GM12878 (cell line): Measurements from ENCODE around the gene COL16A1. TPM values are rescaled to one million over a fixed set of nuclear protein-coding genes. Genes with fewer than 3 reads are reported as not detected.

Experiments used
- ATAC-seq: fragments of 200-7000 bp; cut with Tn5 transposase; 3 replicates; pipeline ENCODE4 v1.9.1; 2020; ENCODE audit warnings: mild to moderate bottlenecking, moderate library complexity
- BruUV-seq: library from RNA; stranded (reverse); fragments of 400-500 nt; replicated peaks from 2 replicates; lab custom pipeline; 2021; lab: Mats Ljungman, UMichigan
- CTCF ChIA-PET: fragments of 300-600 bp; sonication (Branson Sonifier 250); formaldehyde crosslinking; extraction: SDS; loops from one replicate; lab custom pipeline; 2021; ENCODE audit warnings: inconsistent platforms; lab: Yijun Ruan, JAX
- POLR2A ChIA-PET: fragments of 350-600 bp; formaldehyde crosslinking; extraction: SDS; loops from one replicate; lab custom pipeline; 2021; ENCODE audit warnings: inconsistent platforms; lab: Charles Lee
- RAD21 ChIA-PET: fragments of 300-600 bp; sonication (Branson Sonifier 250); formaldehyde crosslinking; loops from one replicate; lab custom pipeline; 2023; ENCODE audit warnings: antibody characterized with exemption; ENCODE audit not compliant: unreplicated experiment; lab: Charles Lee
- SMC1A ChIA-PET: fragments of 300-600 bp; sonication (Branson Sonifier 250); formaldehyde crosslinking; loops from one replicate; lab custom pipeline; 2023; ENCODE audit not compliant: unreplicated experiment, uncharacterized antibody; lab: Charles Lee
- DNase-seq: peaks from one replicate; pipeline ENCODE4 v3.0.0-alpha.2; 2011; ENCODE audit warnings: low read depth, low spot score
- FAIRE-seq: peaks from 3 replicates; lab custom pipeline; 2011; peaks lifted over from hg19 to GRCh38; lab: Jason Lieb, UNC
- H2AFZ ChIP-seq: 2 replicates; pipeline ENCODE4 v1.6.0; 2011; ENCODE audit warnings: low read depth, low read length, control low read depth; ENCODE audit not compliant: control insufficient read depth
- H3K27ac ChIP-seq: 2 replicates; pipeline ENCODE4 v1.5.1; 2011; ENCODE audit warnings: control low read depth; ENCODE audit not compliant: control insufficient read depth, insufficient read depth
- H3K27me3 ChIP-seq, 2 experiments: replicated peaks in 1 of 2; 2 replicates each; pipeline versions ENCODE4 v1.6.0 to v1.6.1; 2011; ENCODE audit warnings: low read length in 1 of 2; ENCODE audit not compliant: control insufficient read depth in 2 of 2, insufficient read depth in 2 of 2
- H3K36me3 ChIP-seq, 2 experiments: 2 replicates each; pipeline ENCODE4 v1.5.1; 2011; ENCODE audit warnings: low read length in 1 of 2; ENCODE audit not compliant: control insufficient read depth in 2 of 2, insufficient read depth in 2 of 2
- H3K4me1 ChIP-seq: 2 replicates; pipeline ENCODE4 v1.6.1; 2011; ENCODE audit warnings: mild to moderate bottlenecking, low read length, moderate library complexity, mixed read lengths; ENCODE audit not compliant: control insufficient read depth, insufficient read depth
- H3K4me2 ChIP-seq: 2 replicates; pipeline ENCODE4 v1.6.0; 2011; ENCODE audit warnings: control low read depth; ENCODE audit not compliant: control insufficient read depth, insufficient read depth
- H3K4me3 ChIP-seq: fragments of 200-600 bp; sonication (generic); 2 replicates; pipeline ENCODE4 v1.5.1; 2016
- H3K79me2 ChIP-seq: 2 replicates; pipeline ENCODE4 v1.6.0; 2011; ENCODE audit warnings: low read length; ENCODE audit not compliant: control insufficient read depth, insufficient read depth
- H3K9ac ChIP-seq: 2 replicates; pipeline ENCODE4 v1.8.0; 2011; ENCODE audit warnings: low read length, control low read depth, mixed read lengths; ENCODE audit not compliant: control insufficient read depth, insufficient read depth
- H3K9me3 ChIP-seq: replicated peaks from 3 replicates; pipeline ENCODE4 v1.5.1; 2011; ENCODE audit warnings: mild to moderate bottlenecking, low read length; ENCODE audit not compliant: control insufficient read depth, insufficient read depth
- H4K20me1 ChIP-seq: 2 replicates; pipeline ENCODE4 v1.6.0; 2011; ENCODE audit not compliant: control insufficient read depth, insufficient read depth
- ATF7 ChIP-seq: fragments of 450-650 bp; IDR thresholded peaks from 2 replicates; pipeline ENCODE4 v1.6.1; 2016; ENCODE audit warnings: low read depth, mild to moderate bottlenecking
- LARP7 ChIP-seq: fragments of 450-650 bp; IDR thresholded peaks from 2 replicates; pipeline ENCODE4 v1.6.1; 2017; ENCODE audit warnings: mild to moderate bottlenecking
- NRF1 ChIP-seq: conservative IDR thresholded peaks from 2 replicates; pipeline ENCODE4 v1.6.1; 2011; ENCODE audit warnings: mild to moderate bottlenecking, low read depth, low read length, improper control_type of control experiment
- PAX5 ChIP-seq: IDR thresholded peaks from 2 replicates; pipeline ENCODE4 v1.6.1; 2011; ENCODE audit warnings: low read depth, low read length, borderline replicate concordance
- RUNX3 ChIP-seq: IDR thresholded peaks from 2 replicates; pipeline ENCODE4 v1.6.1; 2012; ENCODE audit warnings: low read length, inconsistent platforms
- SMAD1 ChIP-seq: fragments of 450-650 bp; IDR thresholded peaks from 2 replicates; pipeline ENCODE4 v1.6.1; 2018; ENCODE audit warnings: mild to moderate bottlenecking, low read depth; ENCODE audit not compliant: partially characterized antibody
- SREBF2 ChIP-seq: IDR thresholded peaks from 2 replicates; pipeline ENCODE4 v1.6.1; 2012; ENCODE audit warnings: mild to moderate bottlenecking, low read length
- WRNIP1 ChIP-seq: IDR thresholded peaks from 2 replicates; pipeline ENCODE4 v1.6.1; 2011; ENCODE audit warnings: low read depth, low read length, improper control_type of control experiment, borderline replicate concordance
- ZNF384 ChIP-seq: IDR thresholded peaks from 2 replicates; pipeline ENCODE4 v1.6.1; 2012; ENCODE audit warnings: low read depth, mild to moderate bottlenecking, low read length, improper control_type of control experiment, borderline replicate concordance
- WGBS: methylation state at CpG from one replicate; pipeline ENCODE4 v1.1.6; 2016; ENCODE audit warnings: low lambda C conversion rate; ENCODE audit not compliant: insufficient replicate concordance, insufficient coverage; ENCODE audit errors: missing lambda C conversion rate; 5-methylcytosine and 5-hydroxymethylcytosine counted together
- in situ Hi-C: fragments of 300-500 bp; cut with MboI; formaldehyde crosslinking; loops from 9 replicates; pipeline ENCODE4 v1.14.3; 2018; ENCODE audit warnings: mixed read lengths
- intact Hi-C: fragments of 100-400 bp; cut with micrococcal nuclease; formaldehyde crosslinking; loops from one replicate; pipeline ENCODE4 v1.14.2; 2022; ENCODE audit not compliant: unreplicated experiment
- polyA plus RNA-seq, 11 experiments: library from polyadenylated mRNA; depleted of rRNA in 4 of 11; unstranded in 6 of 11; stranded (reverse) in 5 of 11; fragments of >200 nt; fragmentation: Nextera tagmentation in 4 of 11; fragmentation: Illumina TruSeq in 1 of 11; extraction: Ambion mirVana in 4 of 11; extraction: Trizol in 1 of 11; gene quantifications; 1 replicate in 1 of 11; 2 replicates in 10 of 11; pipeline versions ENCODE4 v1.2.1 to v1.2.3, GENCODE V29; 2011 to 2016; ENCODE audit warnings: inconsistent platforms in 2 of 11, missing spikeins in 2 of 11, low read depth in 1 of 11
- total RNA-seq, 4 experiments: library from RNA; depleted of rRNA in 3 of 4; stranded (reverse); fragments of >200 nt in 3 of 4; fragmentation: Illumina TruSeq in 1 of 4; extraction: Trizol in 1 of 4; gene quantifications; 2 replicates each; pipeline versions ENCODE4 v1.2.1 to v1.2.3, GENCODE V29; 2013 to 2021
- TF ChIP-seq, protein P1 (sequence below): fragments of 450-650 bp; IDR thresholded peaks from 2 replicates; pipeline ENCODE4 v1.6.1; 2017; ENCODE audit warnings: low read depth, mild to moderate bottlenecking, moderate library complexity
- TF ChIP-seq, protein P2 (sequence below): fragments of 450-650 bp; IDR thresholded peaks from 2 replicates; pipeline ENCODE4 v1.6.1; 2017; ENCODE audit warnings: mild to moderate bottlenecking, low read depth, inconsistent platforms; ENCODE audit not compliant: poor library complexity, severe bottlenecking

The COL16A1 gene
- total and polyA plus RNA-seq, 10 of the 15 experiments (the other 5 are each of a cell fraction or from before 2014, with no cell fraction given), result 0.02 to 3.7 (median 0.59) TPM

GRCh38 chr1:31732343-31732742, 28.5 kb upstream of the COL16A1 start:
- in situ Hi-C loops, result no loop called here
- BruUV-seq, result no TSS peak
- Histone ChIP-seq H4K20me1 (no peaks in the 10 kb centered on the region), H3K79me2 (no peaks in the 10 kb centered on the region), H3K27me3 (no peaks in the 10 kb centered on the region; a peak in 2 of 4 replicates), H3K4me2 (no peak overlapping the region), H3K9me3 (no peaks in the 10 kb centered on the region)
- SMC1A ChIA-PET, result no interaction called here
- intact Hi-C loops, result no loop called here
- 6% methylated on average over 2 of the region's 6 CpGs for WGBS
- RAD21 ChIA-PET, result no interaction called here
- no peak for TF ChIP-seq SREBF2
- TF ChIP-seq SMAD1, result no peak
- TF ChIP-seq ATF7, result no peak
- no peak for TF ChIP-seq LARP7
- TF ChIP-seq, protein P1, sequence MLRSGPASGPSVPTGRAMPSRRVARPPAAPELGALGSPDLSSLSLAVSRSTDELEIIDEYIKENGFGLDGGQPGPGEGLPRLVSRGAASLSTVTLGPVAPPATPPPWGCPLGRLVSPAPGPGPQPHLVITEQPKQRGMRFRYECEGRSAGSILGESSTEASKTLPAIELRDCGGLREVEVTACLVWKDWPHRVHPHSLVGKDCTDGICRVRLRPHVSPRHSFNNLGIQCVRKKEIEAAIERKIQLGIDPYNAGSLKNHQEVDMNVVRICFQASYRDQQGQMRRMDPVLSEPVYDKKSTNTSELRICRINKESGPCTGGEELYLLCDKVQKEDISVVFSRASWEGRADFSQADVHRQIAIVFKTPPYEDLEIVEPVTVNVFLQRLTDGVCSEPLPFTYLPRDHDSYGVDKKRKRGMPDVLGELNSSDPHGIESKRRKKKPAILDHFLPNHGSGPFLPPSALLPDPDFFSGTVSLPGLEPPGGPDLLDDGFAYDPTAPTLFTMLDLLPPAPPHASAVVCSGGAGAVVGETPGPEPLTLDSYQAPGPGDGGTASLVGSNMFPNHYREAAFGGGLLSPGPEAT, result no peak
- no peak for TF ChIP-seq WRNIP1
- no peak for TF ChIP-seq NRF1
- TF ChIP-seq, protein P2, sequence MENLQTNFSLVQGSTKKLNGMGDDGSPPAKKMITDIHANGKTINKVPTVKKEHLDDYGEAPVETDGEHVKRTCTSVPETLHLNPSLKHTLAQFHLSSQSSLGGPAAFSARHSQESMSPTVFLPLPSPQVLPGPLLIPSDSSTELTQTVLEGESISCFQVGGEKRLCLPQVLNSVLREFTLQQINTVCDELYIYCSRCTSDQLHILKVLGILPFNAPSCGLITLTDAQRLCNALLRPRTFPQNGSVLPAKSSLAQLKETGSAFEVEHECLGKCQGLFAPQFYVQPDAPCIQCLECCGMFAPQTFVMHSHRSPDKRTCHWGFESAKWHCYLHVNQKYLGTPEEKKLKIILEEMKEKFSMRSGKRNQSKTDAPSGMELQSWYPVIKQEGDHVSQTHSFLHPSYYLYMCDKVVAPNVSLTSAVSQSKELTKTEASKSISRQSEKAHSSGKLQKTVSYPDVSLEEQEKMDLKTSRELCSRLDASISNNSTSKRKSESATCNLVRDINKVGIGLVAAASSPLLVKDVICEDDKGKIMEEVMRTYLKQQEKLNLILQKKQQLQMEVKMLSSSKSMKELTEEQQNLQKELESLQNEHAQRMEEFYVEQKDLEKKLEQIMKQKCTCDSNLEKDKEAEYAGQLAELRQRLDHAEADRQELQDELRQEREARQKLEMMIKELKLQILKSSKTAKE, result no peak
- no peak for TF ChIP-seq PAX5
- TF ChIP-seq RUNX3, result no peak
- TF ChIP-seq ZNF384, result no peak
- TF ChIP-seq, all 136 proteins: peak for 0
- Histone ChIP-seq H3K4me1 (no peaks in the 10 kb centered on the region), H2AFZ (no peak overlapping the region), H3K36me3 (no peaks in the 10 kb centered on the region), H3K9ac (no peak overlapping the region), H3K4me3 (no peak overlapping the region), H3K27ac (no peak overlapping the region)
- FAIRE-seq (no peak), ATAC-seq (no peak), DNase-seq (no peak)
- POLR2A ChIA-PET, result interaction anchor here (0.5 to 1.4 kb wide), 2 partner anchors 12 to 415 kb away, joined by 3 to 6 read pairs; no protein-coding TSS in a partner anchor
- CTCF ChIA-PET, result no interaction called here
